PC-9 (cell line): ENCODE measurements around the gene DNAJC7. TPM values are rescaled to one million over a fixed set of nuclear protein-coding genes. Genes with fewer than 3 reads are reported as not detected.

Experiments
- BruUV-seq: library from RNA; stranded (reverse); fragments of 400-500 nt; replicated peaks from 2 replicates; lab custom pipeline; 2021; lab: Mats Ljungman, UMichigan
- CTCF ChIA-PET: fragments of 300-600 bp; sonication (Branson Sonifier 250); formaldehyde crosslinking; loops from one replicate; lab custom pipeline; 2022; ENCODE audit warnings: antibody characterized with exemption; lab: Charles Lee
- POLR2A ChIA-PET: fragments of 300-600 bp; sonication (Branson Sonifier 250); formaldehyde crosslinking; loops from one replicate; lab custom pipeline; 2022; ENCODE audit warnings: antibody characterized with exemption; ENCODE audit not compliant: unreplicated experiment; lab: Charles Lee
- DNase-seq, 2 experiments: peaks; one replicate each; pipeline versions ENCODE4 v3.0.0 to v3.0.0-alpha.2; 2015 to 2022; ENCODE audit warnings: mixed read lengths in 1 of 2
- H2AFZ ChIP-seq: fragments of 200-600 bp; sonication (generic); 2 replicates; pipeline ENCODE4 v1.8.1; 2017; ENCODE audit warnings: antibody characterized with exemption
- H3F3A ChIP-seq: fragments of 200-600 bp; sonication (generic); 2 replicates; pipeline ENCODE4 v1.8.1; 2017; ENCODE audit warnings: antibody characterized with exemption, mild to moderate bottlenecking, low read depth; ENCODE audit not compliant: insufficient read depth
- H3K27ac ChIP-seq: fragments of 200-600 bp; sonication (generic); 2 replicates; pipeline ENCODE4 v1.6.1; 2016; ENCODE audit warnings: mixed run types
- H3K27me3 ChIP-seq: fragments of 200-600 bp; sonication (generic); 2 replicates; pipeline ENCODE4 v1.6.1; 2016; ENCODE audit warnings: low read depth, mixed run types; ENCODE audit not compliant: insufficient read depth
- H3K36me3 ChIP-seq: fragments of 200-600 bp; sonication (generic); 2 replicates; pipeline ENCODE4 v1.6.1; 2016; ENCODE audit warnings: low read depth, mixed run types
- H3K4me1 ChIP-seq: fragments of 200-600 bp; sonication (generic); replicated peaks from 2 replicates; pipeline ENCODE4 v1.6.1; 2016; ENCODE audit warnings: mixed run types; ENCODE audit not compliant: insufficient read depth
- H3K4me2 ChIP-seq: fragments of 200-600 bp; sonication (generic); 2 replicates; pipeline ENCODE4 v1.6.1; 2017; ENCODE audit warnings: mixed run types
- H3K4me3 ChIP-seq: fragments of 200-600 bp; sonication (generic); 2 replicates; pipeline ENCODE4 v1.6.1; 2016; ENCODE audit warnings: mixed run types
- H3K79me2 ChIP-seq: fragments of 200-600 bp; sonication (generic); 2 replicates; pipeline ENCODE4 v1.6.1; 2017; ENCODE audit warnings: low read depth, mixed run types
- H3K9me2 ChIP-seq: fragments of 200-600 bp; sonication (generic); 2 replicates; pipeline ENCODE4 v1.8.1; 2017; ENCODE audit warnings: mild to moderate bottlenecking; ENCODE audit not compliant: insufficient read depth
- H3K9me3 ChIP-seq: fragments of 200-600 bp; sonication (generic); 2 replicates; pipeline ENCODE4 v1.8.1; 2016; ENCODE audit warnings: low read depth; ENCODE audit not compliant: insufficient read depth
- H4K20me1 ChIP-seq: fragments of 200-600 bp; sonication (generic); 2 replicates; pipeline ENCODE4 v1.8.1; 2017; ENCODE audit not compliant: insufficient read depth
- CTCF ChIP-seq: fragments of 200-600 bp; sonication (generic); conservative IDR thresholded peaks from 2 replicates; pipeline ENCODE4 v1.6.1; 2017; ENCODE audit warnings: mixed run types, antibody characterized with exemption, mild to moderate bottlenecking, moderate library complexity
- EZH2 ChIP-seq: fragments of 200-600 bp; sonication (generic); IDR thresholded peaks from 2 replicates; pipeline ENCODE4 v1.8.0; 2017; ENCODE audit warnings: antibody characterized with exemption, low read depth
- intact Hi-C: fragments of 100-400 bp; cut with micrococcal nuclease; formaldehyde crosslinking; loops from one replicate; pipeline ENCODE4 v1.10.0; 2022; ENCODE audit not compliant: unreplicated experiment
- total RNA-seq: library from RNA; stranded (reverse); gene quantifications from 2 replicates; pipeline ENCODE4 v1.2.3, GENCODE V29; 2021

DNAJC7 gene
- total RNA-seq, 1 experiment from 2014 or later: 96.1 TPM

- CTCF ChIA-PET: interaction anchor here (0.7 to 1.6 kb wide), 3 partner anchors 30 to 53 kb away, joined by 3 to 7 read pairs (median 3); no protein-coding TSS in a partner anchor
- H3K4me3 ChIP-seq: peak overlapping the region; percentile 90; the same call in 1 of the 2 replicates
- peaks cover 40% of the 10 kb centered on the region for H3K4me1 ChIP-seq
- peaks cover 51% of the 10 kb centered on the region for H3K79me2 ChIP-seq
- H3K4me2 ChIP-seq: peak overlapping the region; percentile 94; the same call in 1 of the 2 replicates
- no peaks in the 10 kb centered on the region for H3K9me2 ChIP-seq
- no peak overlapping the region for H3K27ac ChIP-seq
- TF ChIP-seq CTCF (no peak), EZH2 (no peak)
- no peaks in the 10 kb centered on the region for H3K9me3 ChIP-seq
- intact Hi-C loops: no loop called here
- peaks cover 44% of the 10 kb centered on the region for H3F3A ChIP-seq
- H2AFZ ChIP-seq: no peak overlapping the region
- peaks cover 15% of the 10 kb centered on the region; the same call in 1 of the 2 replicates for H4K20me1 ChIP-seq
- no peaks in the 10 kb centered on the region for H3K36me3 ChIP-seq
- POLR2A ChIA-PET: no interaction called here
- BruUV-seq: no TSS peak
- H3K27me3 ChIP-seq: no peaks in the 10 kb centered on the region
- DNase-seq: no peak
Observed at GRCh38 chr17:42018988-42019387, 1.7 kb upstream of the DNAJC7 start.

GRCh38 chr17:42018339-42018738, 1.1 kb upstream of the DNAJC7 start:
- POLR2A ChIA-PET: interaction anchor here (0.7 to 1.9 kb wide), 4 partner anchors 17 to 370 kb away, joined by 3 to 35 read pairs (median 6); partner anchors contain the start of gene STAT3
- Histone ChIP-seq H4K20me1 (peaks cover 21% of the 10 kb centered on the region), H3K79me2 (peaks cover 58% of the 10 kb centered on the region), H3K9me3 (no peaks in the 10 kb centered on the region), H3K36me3 (no peaks in the 10 kb centered on the region), H3F3A (peaks cover 38% of the 10 kb centered on the region), H3K27ac (peak overlapping the region; percentile 64), H3K4me3 (peak overlapping the region; percentile 90), H3K27me3 (no peaks in the 10 kb centered on the region), H2AFZ (peak overlapping the region; percentile 90), H3K4me2 (peak overlapping the region; percentile 94), H3K9me2 (no peaks in the 10 kb centered on the region), H3K4me1 (peaks cover 34% of the 10 kb centered on the region)
- TF ChIP-seq CTCF (no peak), EZH2 (no peak)
- intact Hi-C loops: no loop called here
- CTCF ChIA-PET: interaction anchor here (0.6 to 1.6 kb wide), 4 partner anchors 31 to 514 kb away, joined by 3 to 11 read pairs (median 8); no protein-coding TSS in a partner anchor
- BruUV-seq: no TSS peak
- DNase-seq: no peak

- ChIA-PET POLR2A (interaction anchor here (0.7 to 1.9 kb wide), 5 partner anchors 17 to 370 kb away, joined by 3 to 35 read pairs (median 4); partner anchors contain the start of genes ACLY and STAT3), CTCF (interaction anchor here (0.6 to 1.6 kb wide), 4 partner anchors 31 to 243 kb away, joined by 3 to 11 read pairs (median 8); no protein-coding TSS in a partner anchor)
- Histone ChIP-seq H3K4me1 (peaks cover 34% of the 10 kb centered on the region), H4K20me1 (peaks cover 26% of the 10 kb centered on the region), H2AFZ (peak overlapping the region; percentile 90), H3K4me3 (peak overlapping the region; percentile 90), H3K9me2 (no peaks in the 10 kb centered on the region), H3F3A (peaks cover 33% of the 10 kb centered on the region), H3K36me3 (no peaks in the 10 kb centered on the region), H3K9me3 (no peaks in the 10 kb centered on the region), H3K4me2 (peak overlapping the region; percentile 94), H3K79me2 (peaks cover 63% of the 10 kb centered on the region), H3K27me3 (no peaks in the 10 kb centered on the region), H3K27ac (peak overlapping the region; percentile 64)
- BruUV-seq: TSS peak; percentile 2
- DNase-seq: no peak
- no peak for TF ChIP-seq EZH2
- TF ChIP-seq CTCF: no peak
- intact Hi-C loops: no loop called here
Observed at GRCh38 chr17:42017866-42018200, 594 bp upstream of the DNAJC7 start.
